HEK293T (cell line): Measurements from ENCODE around the gene ASTN2.

Experiments used
- ARNT ChIP-seq: fragments of 450-650 bp; IDR thresholded peaks from 2 replicates; pipeline ENCODE4 v1.6.1; 2017; ENCODE audit warnings: mild to moderate bottlenecking
- BHLHE40 ChIP-seq: fragments of 450-650 bp; IDR thresholded peaks from 2 replicates; pipeline ENCODE4 v1.6.1; 2016; ENCODE audit warnings: mild to moderate bottlenecking, moderate library complexity, borderline replicate concordance
- CTBP1 ChIP-seq: fragments of 450-650 bp; IDR thresholded peaks from 2 replicates; pipeline ENCODE4 v1.6.1; 2016; ENCODE audit warnings: borderline replicate concordance
- ELF4 ChIP-seq: fragments of 450-650 bp; IDR thresholded peaks from 2 replicates; pipeline ENCODE4 v1.6.1; 2017; ENCODE audit warnings: antibody characterized with exemption
- FOXA1 ChIP-seq: fragments of 450-650 bp; IDR thresholded peaks from 2 replicates; pipeline ENCODE4 v1.6.1; 2016; ENCODE audit warnings: mild to moderate bottlenecking
- FOXK2 ChIP-seq: fragments of 450-650 bp; IDR thresholded peaks from 2 replicates; pipeline ENCODE4 v1.6.1; 2016; ENCODE audit warnings: mild to moderate bottlenecking
- FOXM1 ChIP-seq: fragments of 450-650 bp; IDR thresholded peaks from 2 replicates; pipeline ENCODE4 v1.6.1; 2017; ENCODE audit warnings: mild to moderate bottlenecking, borderline replicate concordance
- HDGF ChIP-seq: fragments of 450-650 bp; IDR thresholded peaks from 2 replicates; pipeline ENCODE4 v1.6.1; 2017; ENCODE audit warnings: antibody characterized with exemption, borderline replicate concordance
- NFRKB ChIP-seq: fragments of 450-650 bp; IDR thresholded peaks from 2 replicates; pipeline ENCODE4 v1.6.1; 2016; ENCODE audit warnings: mild to moderate bottlenecking, moderate library complexity
- SP1 ChIP-seq: fragments of 450-650 bp; IDR thresholded peaks from 2 replicates; pipeline ENCODE4 v1.6.1; 2017
- SUZ12 ChIP-seq: fragments of 450-650 bp; IDR thresholded peaks from 2 replicates; pipeline ENCODE4 v1.6.1; 2016; ENCODE audit warnings: mild to moderate bottlenecking
- TARDBP ChIP-seq: fragments of 450-650 bp; IDR thresholded peaks from 2 replicates; pipeline ENCODE4 v1.6.1; 2016
- ZNF384 ChIP-seq: fragments of 450-650 bp; IDR thresholded peaks from 2 replicates; pipeline ENCODE4 v1.6.1; 2016
- TF ChIP-seq, protein P1 (sequence below): fragments of 450-650 bp; IDR thresholded peaks from 2 replicates; pipeline ENCODE4 v1.6.1; 2016

GRCh38 chr9:117122953-117123352, 291.9 kb downstream of the ASTN2 start:
- no peak for TF ChIP-seq NFRKB
- TF ChIP-seq HDGF: no peak
- TF ChIP-seq ARNT: no peak
- no peak for TF ChIP-seq SP1
- TF ChIP-seq ZNF384: no peak
- no peak for TF ChIP-seq ELF4
- TF ChIP-seq TARDBP: no peak
- no peak for TF ChIP-seq BHLHE40
- no peak for TF ChIP-seq FOXM1
- no peak for TF ChIP-seq CTBP1
- TF ChIP-seq, protein P1, sequence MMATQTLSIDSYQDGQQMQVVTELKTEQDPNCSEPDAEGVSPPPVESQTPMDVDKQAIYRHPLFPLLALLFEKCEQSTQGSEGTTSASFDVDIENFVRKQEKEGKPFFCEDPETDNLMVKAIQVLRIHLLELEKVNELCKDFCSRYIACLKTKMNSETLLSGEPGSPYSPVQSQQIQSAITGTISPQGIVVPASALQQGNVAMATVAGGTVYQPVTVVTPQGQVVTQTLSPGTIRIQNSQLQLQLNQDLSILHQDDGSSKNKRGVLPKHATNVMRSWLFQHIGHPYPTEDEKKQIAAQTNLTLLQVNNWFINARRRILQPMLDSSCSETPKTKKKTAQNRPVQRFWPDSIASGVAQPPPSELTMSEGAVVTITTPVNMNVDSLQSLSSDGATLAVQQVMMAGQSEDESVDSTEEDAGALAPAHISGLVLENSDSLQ: no peak
- TF ChIP-seq SUZ12: no peak
- TF ChIP-seq FOXK2: no peak
- no peak for TF ChIP-seq FOXA1
